Mesothelial cell of epicardium (in vitro differentiated cells): ENCODE data around the gene MUC20. TPM values are rescaled to one million over a fixed set of nuclear protein-coding genes. Genes with fewer than 3 reads are reported as not detected.

Experiments
- DNase-seq, 2 experiments: peaks; one replicate each; pipeline ENCODE4 v3.0.0; 2021; ENCODE audit warnings: low spot score in 2 of 2; ENCODE audit not compliant: unreplicated experiment in 2 of 2
- H3K27ac Mint-ChIP-seq: 2 replicates; pipeline ENCODE4 v1.8.0; 2021; ENCODE audit warnings: mixed read lengths
- H3K27me3 Mint-ChIP-seq: 2 replicates; pipeline ENCODE4 v1.8.0; 2021; ENCODE audit warnings: low read depth, mixed read lengths
- H3K36me3 Mint-ChIP-seq: 2 replicates; pipeline ENCODE4 v1.8.0; 2021; ENCODE audit warnings: mixed read lengths
- H3K4me1 Mint-ChIP-seq: 2 replicates; pipeline ENCODE4 v1.8.0; 2021; ENCODE audit warnings: mixed read lengths
- H3K4me3 Mint-ChIP-seq: 2 replicates; pipeline ENCODE4 v1.8.0; 2021; ENCODE audit warnings: mild to moderate bottlenecking, moderate library complexity, mixed read lengths
- H3K9me3 Mint-ChIP-seq: 2 replicates; pipeline ENCODE4 v1.8.0; 2021; ENCODE audit warnings: mixed read lengths
- total RNA-seq: library from RNA; stranded (reverse); gene quantifications from 3 replicates; pipeline ENCODE4 v1.2.1, GENCODE V29; 2021
- TF ChIP-seq, protein P1 (sequence below): fragments of 200-600 bp; sonication (generic); IDR thresholded peaks from one replicate; pipeline ENCODE4 v1.5.0; 2021; ENCODE audit warnings: antibody characterized with exemption; ENCODE audit not compliant: unreplicated experiment

The MUC20 gene
- total RNA-seq, 1 donor from 2014 or later, result 11.7 TPM

DNA sequence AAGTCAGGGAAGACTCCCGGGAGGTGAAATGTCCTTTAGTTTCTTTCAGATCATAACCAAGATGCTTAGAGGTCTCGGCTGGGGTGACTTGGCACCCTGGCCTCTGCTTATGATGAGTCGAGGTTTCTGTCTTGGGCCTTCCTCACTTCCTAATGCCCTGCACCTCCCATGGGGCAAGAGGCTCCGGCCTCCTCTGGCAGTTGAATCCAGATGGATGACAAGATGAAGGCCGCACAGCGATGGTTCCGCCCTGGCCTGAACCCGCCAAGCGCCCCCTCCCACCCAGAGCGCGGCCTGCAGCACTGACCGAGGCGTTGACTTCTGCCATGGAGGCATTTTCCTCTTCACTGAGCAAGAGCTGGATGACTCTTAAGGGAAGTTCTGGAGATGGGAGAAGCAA, 31.3 kb downstream of the MUC20 start:
- peaks cover 2% of the 10 kb centered on the region for H3K4me1 Mint-ChIP-seq
- peaks cover 14% of the 10 kb centered on the region for H3K27me3 Mint-ChIP-seq
- no peaks in the 10 kb centered on the region for H3K36me3 Mint-ChIP-seq
- TF ChIP-seq, protein P1, sequence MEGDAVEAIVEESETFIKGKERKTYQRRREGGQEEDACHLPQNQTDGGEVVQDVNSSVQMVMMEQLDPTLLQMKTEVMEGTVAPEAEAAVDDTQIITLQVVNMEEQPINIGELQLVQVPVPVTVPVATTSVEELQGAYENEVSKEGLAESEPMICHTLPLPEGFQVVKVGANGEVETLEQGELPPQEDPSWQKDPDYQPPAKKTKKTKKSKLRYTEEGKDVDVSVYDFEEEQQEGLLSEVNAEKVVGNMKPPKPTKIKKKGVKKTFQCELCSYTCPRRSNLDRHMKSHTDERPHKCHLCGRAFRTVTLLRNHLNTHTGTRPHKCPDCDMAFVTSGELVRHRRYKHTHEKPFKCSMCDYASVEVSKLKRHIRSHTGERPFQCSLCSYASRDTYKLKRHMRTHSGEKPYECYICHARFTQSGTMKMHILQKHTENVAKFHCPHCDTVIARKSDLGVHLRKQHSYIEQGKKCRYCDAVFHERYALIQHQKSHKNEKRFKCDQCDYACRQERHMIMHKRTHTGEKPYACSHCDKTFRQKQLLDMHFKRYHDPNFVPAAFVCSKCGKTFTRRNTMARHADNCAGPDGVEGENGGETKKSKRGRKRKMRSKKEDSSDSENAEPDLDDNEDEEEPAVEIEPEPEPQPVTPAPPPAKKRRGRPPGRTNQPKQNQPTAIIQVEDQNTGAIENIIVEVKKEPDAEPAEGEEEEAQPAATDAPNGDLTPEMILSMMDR, result no peak
- no peak overlapping the region for H3K27ac Mint-ChIP-seq
- DNase-seq, result no peak
- no peaks in the 10 kb centered on the region for H3K9me3 Mint-ChIP-seq
- no peak overlapping the region for H3K4me3 Mint-ChIP-seq

DNA sequence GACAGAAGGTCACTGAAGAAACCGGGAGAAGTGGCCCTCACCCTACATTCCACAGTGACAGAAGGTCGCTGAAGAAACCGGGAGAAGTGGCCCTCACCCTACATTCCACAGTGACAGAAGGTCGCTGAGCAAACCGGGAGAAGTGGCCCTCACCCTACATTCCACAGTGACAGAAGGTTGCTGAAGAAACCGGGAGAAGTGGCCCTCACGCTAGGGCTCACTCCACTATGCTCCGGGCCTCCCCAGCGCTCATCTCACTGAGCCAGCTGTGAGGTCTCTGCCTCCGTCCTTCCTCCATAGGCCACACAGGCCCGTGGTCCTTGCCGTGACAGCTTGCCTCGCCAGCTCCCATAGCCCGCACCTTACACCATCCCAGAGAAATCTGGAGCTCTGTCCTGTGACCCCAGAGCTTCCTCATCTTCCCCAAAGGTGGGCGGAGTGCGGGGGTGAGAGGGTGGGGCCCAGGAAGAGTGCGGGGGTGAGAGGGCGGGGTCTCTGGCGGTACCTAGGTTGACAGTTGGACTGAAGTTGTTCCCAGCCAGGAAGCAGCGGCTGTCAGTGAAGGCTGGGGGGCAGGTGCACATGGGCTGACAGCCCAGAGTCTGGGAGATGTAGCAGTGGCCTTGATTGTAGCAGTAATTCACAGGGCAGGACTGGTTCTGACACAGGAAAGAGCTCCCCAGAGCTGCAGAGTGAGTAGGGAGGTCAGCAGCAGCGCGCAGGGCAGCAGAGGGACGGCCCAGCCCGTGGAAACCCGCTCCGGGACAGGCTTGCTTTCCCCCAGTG, 32.0 kb downstream of the MUC20 start:
- Mint-ChIP-seq H3K36me3 (no peaks in the 10 kb centered on the region), H3K4me1 (peaks cover 4% of the 10 kb centered on the region), H3K9me3 (no peaks in the 10 kb centered on the region), H3K4me3 (no peak overlapping the region), H3K27ac (no peak overlapping the region), H3K27me3 (peaks cover 13% of the 10 kb centered on the region)
- TF ChIP-seq, protein P1, result no peak
- DNase-seq, result no peak

DNA sequence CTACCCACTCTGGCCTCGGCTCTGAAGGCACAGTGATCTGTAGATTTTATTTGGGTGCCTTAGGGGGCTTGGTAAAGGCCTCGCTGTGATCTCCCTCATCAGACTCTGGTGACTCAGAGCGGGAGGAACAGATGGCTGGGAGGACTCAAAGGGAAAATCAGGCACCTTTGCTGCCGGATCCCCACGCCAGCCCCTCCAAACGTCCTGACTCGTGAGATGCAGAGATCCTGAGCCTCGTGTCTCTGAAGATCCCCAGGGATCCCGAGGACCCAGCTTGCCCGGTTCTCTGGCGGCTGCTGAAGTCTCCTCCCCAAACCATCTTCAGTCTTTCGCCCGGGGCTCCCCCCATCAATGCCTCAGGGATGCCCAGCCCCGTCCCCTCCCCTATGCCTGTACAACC, 32.8 kb downstream of the MUC20 start:
- H3K27me3 Mint-ChIP-seq, result peaks cover 11% of the 10 kb centered on the region
- TF ChIP-seq, protein P1, result no peak
- H3K4me3 Mint-ChIP-seq, result no peak overlapping the region
- no peaks in the 10 kb centered on the region for H3K36me3 Mint-ChIP-seq
- H3K4me1 Mint-ChIP-seq, result peaks cover 4% of the 10 kb centered on the region
- DNase-seq, result no peak
- H3K9me3 Mint-ChIP-seq, result no peaks in the 10 kb centered on the region
- H3K27ac Mint-ChIP-seq, result no peak overlapping the region

DNA sequence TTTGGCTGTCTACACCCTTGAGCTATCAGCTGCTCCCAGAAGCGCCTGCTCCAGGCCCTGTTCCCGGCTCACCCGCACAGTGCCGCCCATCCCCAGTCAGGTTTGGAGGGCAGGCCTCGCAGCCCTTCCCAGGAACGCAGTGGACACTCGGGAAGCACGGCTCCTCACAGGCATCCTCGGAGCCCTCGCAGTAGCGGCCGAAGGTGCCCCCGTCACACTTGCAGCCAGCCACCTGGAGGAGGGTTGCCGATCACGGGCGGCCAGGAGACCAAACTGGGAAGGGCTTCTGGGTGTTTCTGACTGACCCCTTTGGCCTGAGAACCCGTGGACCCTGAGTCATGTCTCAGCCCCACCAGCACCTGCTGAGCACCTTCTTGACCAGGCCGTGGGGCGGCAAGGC, 33.4 kb downstream of the MUC20 start:
- TF ChIP-seq, protein P1, result no peak

DNA sequence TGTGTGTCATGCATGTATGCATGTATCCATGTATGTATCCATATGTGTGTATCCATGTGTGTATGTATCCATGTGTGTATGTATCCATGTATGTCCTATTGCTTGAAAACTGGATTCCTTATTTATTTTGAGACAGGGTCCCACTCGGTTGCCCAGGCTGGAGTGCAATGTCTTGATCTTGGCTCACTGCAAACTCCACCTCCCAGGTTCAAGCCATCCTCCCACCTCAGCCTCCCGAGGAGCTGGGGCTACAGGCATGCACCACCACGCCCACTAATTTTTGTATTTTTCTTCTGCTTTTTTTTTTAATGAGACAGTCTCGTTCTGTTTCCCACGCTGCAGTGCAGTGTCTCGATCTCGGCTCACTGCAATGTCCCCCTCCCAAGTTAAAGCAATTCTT, 34.1 kb downstream of the MUC20 start:
- H3K27me3 Mint-ChIP-seq, result peaks cover 5% of the 10 kb centered on the region
- TF ChIP-seq, protein P1, result no peak
- no peak overlapping the region for H3K4me3 Mint-ChIP-seq
- no peak for DNase-seq
- no peaks in the 10 kb centered on the region for H3K9me3 Mint-ChIP-seq
- H3K27ac Mint-ChIP-seq, result no peak overlapping the region
- H3K4me1 Mint-ChIP-seq, result peaks cover 4% of the 10 kb centered on the region
- H3K36me3 Mint-ChIP-seq, result no peaks in the 10 kb centered on the region

More for the DNA sequence above, 33.4 kb downstream of the MUC20 start:
- H3K9me3 Mint-ChIP-seq, result no peaks in the 10 kb centered on the region
- peaks cover 4% of the 10 kb centered on the region for H3K4me1 Mint-ChIP-seq
- H3K4me3 Mint-ChIP-seq, result no peak overlapping the region
- no peaks in the 10 kb centered on the region for H3K36me3 Mint-ChIP-seq
- peaks cover 6% of the 10 kb centered on the region for H3K27me3 Mint-ChIP-seq
- H3K27ac Mint-ChIP-seq, result no peak overlapping the region
- DNase-seq, result no peak
